RWPE2 (cell line): ENCODE results near the gene TRAPPC10.

ENCODE experiments used
- ATAC-seq: fragments of 200-7000 bp; cut with Tn5 transposase; 3 replicates; pipeline ENCODE4 v1.9.1; 2021; ENCODE audit warnings: low read depth
- DNase-seq: peaks from one replicate; pipeline ENCODE4 v3.0.0-alpha.2; 2020; ENCODE audit warnings: low spot score
- H3K27ac ChIP-seq: fragments of 450-650 bp; 2 replicates; pipeline ENCODE4 v1.5.1; 2017; ENCODE audit warnings: mild to moderate bottlenecking; ENCODE audit not compliant: poor library complexity, severe bottlenecking
- H3K27me3 ChIP-seq: fragments of 250-450 bp; sonication (Bioruptor Pico); 2 replicates; pipeline ENCODE4 v1.5.1; 2021; ENCODE audit warnings: mild to moderate bottlenecking, moderate library complexity; ENCODE audit not compliant: insufficient read depth, poor library complexity, severe bottlenecking
- H3K36me3 ChIP-seq: fragments of 250-450 bp; sonication (Bioruptor Pico); 2 replicates; pipeline ENCODE4 v1.5.1; 2020; ENCODE audit warnings: low read depth, mild to moderate bottlenecking, moderate library complexity
- H3K4me1 ChIP-seq: fragments of 250-450 bp; sonication (Bioruptor Pico); 2 replicates; pipeline ENCODE4 v1.5.1; 2021; ENCODE audit warnings: mild to moderate bottlenecking, moderate library complexity; ENCODE audit not compliant: insufficient read depth, poor library complexity, severe bottlenecking
- H3K4me3 ChIP-seq: fragments of 250-450 bp; sonication (Bioruptor Pico); 2 replicates; pipeline ENCODE4 v1.5.1; 2021; ENCODE audit warnings: mild to moderate bottlenecking, moderate library complexity; ENCODE audit not compliant: severe bottlenecking
- H3K9me3 ChIP-seq: fragments of 250-450 bp; sonication (Bioruptor Pico); 2 replicates; pipeline ENCODE4 v1.5.1; 2021; ENCODE audit warnings: mild to moderate bottlenecking, moderate library complexity; ENCODE audit not compliant: severe bottlenecking
- TF ChIP-seq, protein P1 (sequence below): fragments of 450-650 bp; IDR thresholded peaks from one replicate; pipeline ENCODE4 v1.5.1; 2017; ENCODE audit warnings: mild to moderate bottlenecking, moderate library complexity; ENCODE audit not compliant: poor library complexity, severe bottlenecking

The TRAPPC10 gene

DNA sequence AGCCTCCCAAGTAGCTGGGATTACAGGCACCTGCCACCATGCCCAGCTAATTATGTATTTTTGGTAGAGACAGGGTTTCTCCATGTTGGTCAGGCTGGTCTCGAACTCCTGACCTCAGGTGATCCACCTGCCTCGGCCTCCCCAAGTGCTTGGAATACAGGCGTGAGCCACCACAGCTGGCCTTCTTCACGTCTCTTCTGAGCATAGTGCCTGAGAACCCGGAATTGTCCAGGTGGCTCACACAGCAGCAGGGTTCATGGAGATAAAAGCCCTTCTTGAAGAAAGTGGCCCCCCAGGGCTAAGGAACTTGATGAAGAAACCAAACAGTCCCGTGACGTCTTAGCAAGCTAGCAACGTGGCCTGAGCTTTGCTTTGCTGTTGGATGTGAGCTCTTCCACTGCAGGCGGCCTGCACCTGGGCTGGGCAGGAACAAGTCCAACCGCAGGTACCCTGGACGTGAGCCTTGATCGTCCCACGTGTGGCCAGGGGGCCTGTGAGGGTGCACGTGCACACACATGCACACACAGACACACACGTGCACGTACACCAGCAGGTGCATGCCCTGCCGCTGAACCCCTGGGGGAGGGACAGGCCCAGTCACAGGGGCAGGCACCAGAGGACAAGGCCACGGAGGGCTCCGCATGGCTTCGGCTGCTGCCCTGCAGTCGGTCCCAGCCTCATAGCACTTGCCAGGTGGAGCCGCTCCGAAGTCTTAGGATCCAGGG lies 23.4 kb upstream of the TRAPPC10 start:
- TF ChIP-seq, protein P1, sequence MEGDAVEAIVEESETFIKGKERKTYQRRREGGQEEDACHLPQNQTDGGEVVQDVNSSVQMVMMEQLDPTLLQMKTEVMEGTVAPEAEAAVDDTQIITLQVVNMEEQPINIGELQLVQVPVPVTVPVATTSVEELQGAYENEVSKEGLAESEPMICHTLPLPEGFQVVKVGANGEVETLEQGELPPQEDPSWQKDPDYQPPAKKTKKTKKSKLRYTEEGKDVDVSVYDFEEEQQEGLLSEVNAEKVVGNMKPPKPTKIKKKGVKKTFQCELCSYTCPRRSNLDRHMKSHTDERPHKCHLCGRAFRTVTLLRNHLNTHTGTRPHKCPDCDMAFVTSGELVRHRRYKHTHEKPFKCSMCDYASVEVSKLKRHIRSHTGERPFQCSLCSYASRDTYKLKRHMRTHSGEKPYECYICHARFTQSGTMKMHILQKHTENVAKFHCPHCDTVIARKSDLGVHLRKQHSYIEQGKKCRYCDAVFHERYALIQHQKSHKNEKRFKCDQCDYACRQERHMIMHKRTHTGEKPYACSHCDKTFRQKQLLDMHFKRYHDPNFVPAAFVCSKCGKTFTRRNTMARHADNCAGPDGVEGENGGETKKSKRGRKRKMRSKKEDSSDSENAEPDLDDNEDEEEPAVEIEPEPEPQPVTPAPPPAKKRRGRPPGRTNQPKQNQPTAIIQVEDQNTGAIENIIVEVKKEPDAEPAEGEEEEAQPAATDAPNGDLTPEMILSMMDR, result no peak
- H3K4me3 ChIP-seq, result no peak overlapping the region
- H3K9me3 ChIP-seq, result no peaks in the 10 kb centered on the region
- no peak for DNase-seq
- no peak; the same call in 2 of the 3 replicates for ATAC-seq
- no peak overlapping the region for H3K27ac ChIP-seq
- H3K36me3 ChIP-seq, result no peaks in the 10 kb centered on the region
- no peaks in the 10 kb centered on the region for H3K4me1 ChIP-seq
- no peaks in the 10 kb centered on the region for H3K27me3 ChIP-seq

DNA sequence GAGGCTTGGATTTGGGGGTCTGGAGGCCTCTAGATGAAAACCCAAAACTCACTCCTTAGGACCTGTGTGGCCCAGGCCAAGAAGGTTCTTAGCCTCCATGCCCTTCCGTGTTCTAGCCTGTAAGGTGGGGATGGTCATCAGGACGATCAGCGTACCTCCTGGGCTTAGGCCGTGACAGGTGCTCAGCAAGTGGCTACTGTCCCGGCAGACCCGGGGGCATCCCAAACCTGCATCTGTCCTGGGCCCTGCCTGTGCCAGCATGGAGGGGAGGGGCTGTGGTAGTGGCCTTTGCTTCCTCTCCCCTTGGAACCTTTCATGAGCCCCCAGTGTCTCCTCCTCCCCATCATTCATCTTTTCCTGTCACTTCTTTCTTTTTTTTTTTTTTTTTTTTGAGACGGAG lies 22.7 kb upstream of the TRAPPC10 start:
- DNase-seq, result no peak
- TF ChIP-seq, protein P1, result no peak

DNA sequence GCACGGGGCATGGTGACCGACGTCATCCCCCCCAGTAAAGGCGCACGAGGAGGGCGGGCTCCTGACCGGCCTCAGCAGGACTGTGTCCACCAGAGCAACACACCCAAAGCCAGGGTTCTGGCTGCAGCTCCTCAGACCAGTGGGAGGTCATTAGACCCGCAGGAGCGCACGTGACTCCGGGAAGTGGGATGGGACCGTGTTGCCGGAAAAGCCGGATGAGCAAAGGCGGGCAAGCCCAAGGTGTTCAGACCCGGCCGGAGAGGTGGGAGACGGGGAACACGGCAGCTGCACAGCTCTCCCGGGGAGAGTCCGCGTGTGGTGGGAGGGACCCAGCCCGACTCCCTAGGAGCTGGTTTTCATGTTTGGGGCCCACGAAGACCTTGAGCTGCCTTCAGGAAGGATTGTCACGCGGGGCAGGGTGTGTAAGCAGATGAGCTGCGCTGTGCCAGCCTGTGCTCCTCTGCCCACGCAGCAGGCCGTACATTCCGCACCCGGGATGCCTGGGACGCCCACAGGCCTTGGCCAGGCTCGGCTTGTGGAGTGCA lies 20.6 kb upstream of the TRAPPC10 start:
- H3K4me3 ChIP-seq, result no peak overlapping the region

More for the DNA sequence above, 22.7 kb upstream of the TRAPPC10 start:
- Histone ChIP-seq H3K4me3 (no peak overlapping the region), H3K9me3 (no peaks in the 10 kb centered on the region), H3K36me3 (no peaks in the 10 kb centered on the region), H3K27me3 (no peaks in the 10 kb centered on the region), H3K27ac (no peak overlapping the region), H3K4me1 (no peaks in the 10 kb centered on the region)
- ATAC-seq, result no peak

DNA sequence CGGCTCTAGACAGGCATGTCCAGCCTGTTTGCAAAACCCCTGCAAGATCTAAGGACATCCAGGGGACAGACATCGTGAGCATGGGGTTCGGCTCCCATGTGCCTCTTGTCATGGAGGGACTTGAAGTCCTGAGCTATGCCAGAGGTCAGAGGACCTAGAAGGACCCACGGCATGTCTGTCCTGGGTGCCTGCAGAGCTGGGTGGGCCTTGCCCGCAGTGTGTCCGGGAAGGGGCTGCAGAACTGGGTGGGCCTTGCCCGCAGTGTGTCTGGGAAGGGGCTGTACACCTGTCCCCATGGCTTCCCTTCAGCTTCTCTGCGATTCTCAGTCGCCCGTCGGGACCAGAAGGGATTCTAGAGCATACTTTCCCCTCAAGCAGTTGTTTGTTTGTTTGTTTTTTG lies 20.0 kb upstream of the TRAPPC10 start:
- no peaks in the 10 kb centered on the region for H3K36me3 ChIP-seq
- no peaks in the 10 kb centered on the region for H3K9me3 ChIP-seq
- H3K27ac ChIP-seq, result no peak overlapping the region
- TF ChIP-seq, protein P1, result no peak
- no peaks in the 10 kb centered on the region for H3K4me1 ChIP-seq
- H3K4me3 ChIP-seq, result no peak overlapping the region
- no peaks in the 10 kb centered on the region for H3K27me3 ChIP-seq
- ATAC-seq (no peak), DNase-seq (no peak)

More for the DNA sequence above, 20.6 kb upstream of the TRAPPC10 start:
- Histone ChIP-seq H3K27me3 (no peaks in the 10 kb centered on the region), H3K4me1 (no peaks in the 10 kb centered on the region), H3K36me3 (no peaks in the 10 kb centered on the region), H3K27ac (no peak overlapping the region), H3K9me3 (no peaks in the 10 kb centered on the region)
- ATAC-seq (no peak), DNase-seq (no peak)
- TF ChIP-seq, protein P1, result no peak

DNA sequence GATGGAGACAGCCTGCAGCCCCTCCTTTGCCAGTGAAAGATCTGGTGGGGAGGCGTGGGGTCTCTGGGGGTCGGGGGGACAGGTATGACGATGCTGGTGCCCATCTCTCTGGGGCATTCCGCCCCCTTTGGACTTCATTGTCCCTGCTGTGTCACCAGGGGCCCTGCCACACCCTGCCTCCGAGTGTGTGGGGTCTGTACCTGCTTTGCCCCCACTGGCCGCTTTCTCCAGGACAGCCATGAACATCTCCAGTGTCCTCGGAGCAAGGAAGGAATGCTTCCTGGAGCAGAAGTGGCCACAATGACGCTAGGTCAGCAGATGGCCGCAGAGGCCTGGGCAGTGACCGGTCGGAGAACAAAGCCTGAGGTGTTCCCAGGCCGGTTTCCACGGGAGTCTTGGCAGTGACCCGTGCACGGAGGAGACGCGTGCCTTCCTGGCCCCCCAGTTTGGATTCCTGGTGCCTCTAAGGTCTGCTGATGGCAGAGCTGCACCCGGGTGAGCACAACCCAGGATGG lies 18.6 kb upstream of the TRAPPC10 start:
- ATAC-seq, result no peak

More for the DNA sequence above, 18.6 kb upstream of the TRAPPC10 start:
- H3K36me3 ChIP-seq, result no peaks in the 10 kb centered on the region
- TF ChIP-seq, protein P1, result no peak
- H3K27me3 ChIP-seq, result no peaks in the 10 kb centered on the region
- H3K27ac ChIP-seq, result no peak overlapping the region
- H3K9me3 ChIP-seq, result no peaks in the 10 kb centered on the region
- no peak overlapping the region for H3K4me3 ChIP-seq
- no peak for DNase-seq
- no peaks in the 10 kb centered on the region for H3K4me1 ChIP-seq
